PC-3 (cell line): Measurements from ENCODE around the gene POLA2. TPM values are rescaled to one million over a fixed set of nuclear protein-coding genes. Genes with fewer than 3 reads are reported as not detected.

Experiments used
- ATAC-seq: fragments of 200-7000 bp; cut with Tn5 transposase; 2 replicates; pipeline ENCODE4 v1.9.1; 2020; ENCODE audit warnings: mild to moderate bottlenecking, moderate library complexity
- BruUV-seq: library from RNA; stranded (reverse); fragments of 400-500 nt; replicated peaks from 2 replicates; lab custom pipeline; 2021; lab: Mats Ljungman, UMichigan
- CTCF ChIA-PET: fragments of 300-600 bp; sonication (Branson Sonifier 250); formaldehyde crosslinking; loops from one replicate; lab custom pipeline; 2022; ENCODE audit warnings: antibody characterized with exemption; lab: Charles Lee
- POLR2A ChIA-PET: fragments of 300-600 bp; sonication (Branson Sonifier 250); formaldehyde crosslinking; loops from one replicate; lab custom pipeline; 2022; ENCODE audit warnings: antibody characterized with exemption; ENCODE audit not compliant: unreplicated experiment; lab: Charles Lee
- DNase-seq: peaks from one replicate; pipeline ENCODE4 v3.0.0-alpha.2; 2015
- H2AFZ ChIP-seq: fragments of 300-600 bp; sonication (generic); 2 replicates; pipeline ENCODE4 v1.6.0; 2016; ENCODE audit warnings: antibody characterized with exemption, low read length
- H3F3A ChIP-seq: fragments of 300-600 bp; sonication (generic); one replicate; pipeline ENCODE4 v1.6.0; 2017; ENCODE audit warnings: antibody characterized with exemption, low read length, control low read depth, mild to moderate bottlenecking; ENCODE audit not compliant: unreplicated experiment
- H3K27ac ChIP-seq: fragments of 300-600 bp; sonication (generic); 2 replicates; pipeline ENCODE4 v1.5.1; 2016; ENCODE audit warnings: mild to moderate bottlenecking, low read length
- H3K27me3 ChIP-seq: fragments of 300-600 bp; sonication (generic); 2 replicates; pipeline ENCODE4 v1.6.1; 2016; ENCODE audit warnings: low read length, mixed read lengths
- H3K36me3 ChIP-seq: fragments of 300-600 bp; sonication (generic); 2 replicates; pipeline ENCODE4 v1.6.1; 2016; ENCODE audit warnings: low read depth, mixed run types, low read length, mixed read lengths
- H3K4me1 ChIP-seq: fragments of 300-600 bp; sonication (generic); 2 replicates; pipeline ENCODE4 v1.5.1; 2016; ENCODE audit warnings: low read length; ENCODE audit not compliant: insufficient read depth
- H3K4me2 ChIP-seq: fragments of 300-600 bp; sonication (generic); 2 replicates; pipeline ENCODE4 v1.6.0; 2016; ENCODE audit warnings: low read length
- H3K4me3 ChIP-seq: fragments of 300-600 bp; sonication (generic); 2 replicates; pipeline ENCODE4 v1.5.1; 2016; ENCODE audit warnings: mild to moderate bottlenecking, low read length, mixed read lengths
- H3K79me2 ChIP-seq: fragments of 300-600 bp; sonication (generic); 2 replicates; pipeline ENCODE4 v1.6.1; 2017; ENCODE audit warnings: low read length, mixed read lengths
- H3K9ac ChIP-seq: fragments of 300-600 bp; sonication (generic); 2 replicates; pipeline ENCODE4 v1.6.0; 2016; ENCODE audit warnings: mild to moderate bottlenecking, low read length
- H3K9me2 ChIP-seq: fragments of 300-600 bp; sonication (generic); replicated peaks from 2 replicates; pipeline ENCODE4 v1.6.1; 2016; ENCODE audit warnings: mixed run types, low read length, mixed read lengths
- H3K9me3 ChIP-seq: fragments of 300-600 bp; sonication (generic); 2 replicates; pipeline ENCODE4 v1.6.1; 2016; ENCODE audit warnings: low read length, mixed read lengths
- H4K20me1 ChIP-seq: fragments of 300-600 bp; sonication (generic); 2 replicates; pipeline ENCODE4 v1.6.1; 2016; ENCODE audit warnings: low read length, mixed read lengths
- CTCF ChIP-seq: fragments of 300-600 bp; sonication (generic); conservative IDR thresholded peaks from 2 replicates; pipeline ENCODE4 v1.5.1; 2017; ENCODE audit warnings: antibody characterized with exemption, low read depth, mild to moderate bottlenecking, low read length
- EZH2 ChIP-seq: fragments of 300-600 bp; sonication (generic); IDR thresholded peaks from one replicate; pipeline ENCODE4 v1.6.1; 2017; ENCODE audit warnings: antibody characterized with exemption, mild to moderate bottlenecking, low read length; ENCODE audit not compliant: unreplicated experiment
- EZH2phosphoT487 ChIP-seq: fragments of 300-600 bp; sonication (generic); IDR thresholded peaks from 2 replicates; pipeline ENCODE4 v1.6.1; 2018; ENCODE audit warnings: mild to moderate bottlenecking, antibody characterized with exemption, low read length, borderline replicate concordance
- intact Hi-C: fragments of 100-400 bp; cut with micrococcal nuclease; formaldehyde crosslinking; loops from 2 replicates; pipeline ENCODE4 v1.9.0; 2023
- total RNA-seq: library from RNA; depleted of rRNA; stranded (reverse); fragments of >200 nt; gene quantifications from 2 replicates; pipeline ENCODE4 v1.2.3, GENCODE V29; 2014

The POLA2 gene
- total RNA-seq, 1 experiment from 2014 or later: 29.0 TPM

GRCh38 chr11:65334696-65335295 is 73.0 kb downstream of the POLA2 start:
- peaks cover 24% of the 10 kb centered on the region for H4K20me1 ChIP-seq
- peak overlapping the region; percentile 87 for H3K4me3 ChIP-seq
- POLR2A ChIA-PET: interaction anchor here (0.6 kb wide), 3 partner anchors 18 to 313 kb away, joined by 4 to 13 read pairs (median 9); no protein-coding TSS in a partner anchor
- CTCF ChIA-PET: interaction anchor here (0.6 to 0.8 kb wide), 3 partner anchors 22 to 59 kb away, joined by 6 to 12 read pairs (median 11); no protein-coding TSS in a partner anchor
- no TSS peak for BruUV-seq
- H3K27ac ChIP-seq: no peak overlapping the region
- peak overlapping the region; percentile 92 for H3K4me2 ChIP-seq
- H3K79me2 ChIP-seq: peaks cover 59% of the 10 kb centered on the region
- peak overlapping the region; percentile 87; the same call in 1 of the 2 replicates for H2AFZ ChIP-seq
- H3K9me3 ChIP-seq: no peaks in the 10 kb centered on the region
- no peaks in the 10 kb centered on the region for H3K9me2 ChIP-seq
- no peaks in the 10 kb centered on the region for H3F3A ChIP-seq
- peak overlapping the region; percentile 89 for H3K9ac ChIP-seq
- DNase-seq: no peak
- intact Hi-C loops: no loop called here
- ATAC-seq: no peak
- no peaks in the 10 kb centered on the region for H3K36me3 ChIP-seq
- H3K27me3 ChIP-seq: no peaks in the 10 kb centered on the region
- TF ChIP-seq EZH2phosphoT487 (no peak), EZH2 (no peak), CTCF (no peak)
- H3K4me1 ChIP-seq: peaks cover 12% of the 10 kb centered on the region

- intact Hi-C loops: no loop called here
- POLR2A ChIA-PET: no interaction called here
Observed at GRCh38 chr11:65338676-65339075, 76.9 kb downstream of the POLA2 start.

More at GRCh38 chr11:65338676-65339075, 76.9 kb downstream of the POLA2 start:
- H3K4me3 ChIP-seq: no peak overlapping the region
- no peak overlapping the region for H3K9ac ChIP-seq
- H3K27ac ChIP-seq: no peak overlapping the region
- H3K4me1 ChIP-seq: peaks cover 8% of the 10 kb centered on the region
- H3K4me2 ChIP-seq: no peak overlapping the region
- peaks cover 61% of the 10 kb centered on the region for H3K79me2 ChIP-seq
- H3F3A ChIP-seq: no peaks in the 10 kb centered on the region
- no peaks in the 10 kb centered on the region for H3K27me3 ChIP-seq
- TF ChIP-seq CTCF: no peak
- no peak for TF ChIP-seq EZH2
- TF ChIP-seq EZH2phosphoT487: no peak
- no peaks in the 10 kb centered on the region for H3K9me3 ChIP-seq
- peaks cover 24% of the 10 kb centered on the region for H4K20me1 ChIP-seq
- ATAC-seq (no peak), DNase-seq (no peak)
- no TSS peak for BruUV-seq
- CTCF ChIA-PET: no interaction called here
- no peak overlapping the region for H2AFZ ChIP-seq
- H3K36me3 ChIP-seq: peaks cover 29% of the 10 kb centered on the region
- H3K9me2 ChIP-seq: no peaks in the 10 kb centered on the region
